GM19328 (cell line): Measurements from ENCODE around the gene NTNG2.
"Not testable (repeated sequence)": the region's sequence is repeated elsewhere in the genome, so short reads cannot be mapped to it uniquely, and the experiment has no call there.

Experiments used
- ATAC-seq: cut with Tn5 transposase; IDR thresholded peaks from one replicate; pipeline ENCODE4 v1.9.1; 2021; ENCODE audit warnings: mild to moderate bottlenecking, moderate library complexity; ENCODE audit not compliant: unreplicated experiment

NTNG2 gene

GRCh38 chr9:132161743-132162184 is at the start of gene NTNG2:
Gene NTNG2, plus strand, starts transcription at chr9:132162058. Its CDS starts 4,774 bp downstream, at chr9:132166832.
- no peak for ATAC-seq

GRCh38 chr9:132114102-132114707 is 47.7 kb upstream of the NTNG2 start:
- no peak for ATAC-seq

- no peak for ATAC-seq
Measured at GRCh38 chr9:132116583-132116982, 45.3 kb upstream of the NTNG2 start.

- ATAC-seq: no peak
Measured at GRCh38 chr9:132117694-132118093, 44.2 kb upstream of the NTNG2 start.

- ATAC-seq: no peak
Measured at GRCh38 chr9:132121021-132121420, 40.8 kb upstream of the NTNG2 start.

GRCh38 chr9:132124800-132125199 is 37.1 kb upstream of the NTNG2 start:
- ATAC-seq: no peak

- ATAC-seq: no peak
Measured at GRCh38 chr9:132125361-132125760, 36.5 kb upstream of the NTNG2 start.

GRCh38 chr9:132125944-132126679 is 35.7 kb upstream of the NTNG2 start:
- ATAC-seq: no peak

GRCh38 chr9:132126680-132127236 is 35.1 kb upstream of the NTNG2 start:
- no peak for ATAC-seq

GRCh38 chr9:132127888-132128534 is 33.8 kb upstream of the NTNG2 start:
- ATAC-seq: no peak

- ATAC-seq: no peak
Measured at GRCh38 chr9:132129535-132129934, 32.3 kb upstream of the NTNG2 start.

- not testable (repeated sequence) for ATAC-seq
Measured at GRCh38 chr9:132134085-132134484, 27.8 kb upstream of the NTNG2 start.

- no peak for ATAC-seq
Measured at GRCh38 chr9:132135456-132135855, 26.4 kb upstream of the NTNG2 start.

- no peak for ATAC-seq
Measured at GRCh38 chr9:132136151-132136780, 25.6 kb upstream of the NTNG2 start.

GRCh38 chr9:132141344-132141947 is 20.4 kb upstream of the NTNG2 start:
- ATAC-seq: no peak

GRCh38 chr9:132141948-132142594 is 19.8 kb upstream of the NTNG2 start:
- ATAC-seq: no peak

- ATAC-seq: no peak
Measured at GRCh38 chr9:132142924-132143323, 18.9 kb upstream of the NTNG2 start.

GRCh38 chr9:132143359-132143758 is 18.5 kb upstream of the NTNG2 start:
- ATAC-seq: no peak

GRCh38 chr9:132144708-132145365 is 17.0 kb upstream of the NTNG2 start:
- ATAC-seq: no peak

- ATAC-seq: no peak
Measured at GRCh38 chr9:132146039-132146438, 15.8 kb upstream of the NTNG2 start.
